GM10266 (cell line): Measurements from ENCODE around the gene SMC3.
A peak's percentile ranks its signal among the peaks of the same experiment; 100 is the strongest.
"Not testable (repeated sequence)": the region's sequence is repeated elsewhere in the genome, so short reads cannot be mapped to it uniquely, and the experiment has no call there.

Experiments
- DNase-seq: peaks from one replicate; pipeline ENCODE4 v3.0.0; 2012; ENCODE audit errors: extremely low spot score
- TF ChIP-seq, protein P1 (sequence below): IDR thresholded peaks from 2 replicates; pipeline ENCODE4 v1.5.1; 2012; ENCODE audit warnings: mild to moderate bottlenecking, low read depth; ENCODE audit not compliant: control insufficient read depth, insufficient read depth; ENCODE audit errors: missing control alignments

SMC3 gene

GRCh38 chr10:110610308-110610774, 42.8 kb downstream of the SMC3 start:
- peak; percentile 53 for DNase-seq
- TF ChIP-seq, protein P1, sequence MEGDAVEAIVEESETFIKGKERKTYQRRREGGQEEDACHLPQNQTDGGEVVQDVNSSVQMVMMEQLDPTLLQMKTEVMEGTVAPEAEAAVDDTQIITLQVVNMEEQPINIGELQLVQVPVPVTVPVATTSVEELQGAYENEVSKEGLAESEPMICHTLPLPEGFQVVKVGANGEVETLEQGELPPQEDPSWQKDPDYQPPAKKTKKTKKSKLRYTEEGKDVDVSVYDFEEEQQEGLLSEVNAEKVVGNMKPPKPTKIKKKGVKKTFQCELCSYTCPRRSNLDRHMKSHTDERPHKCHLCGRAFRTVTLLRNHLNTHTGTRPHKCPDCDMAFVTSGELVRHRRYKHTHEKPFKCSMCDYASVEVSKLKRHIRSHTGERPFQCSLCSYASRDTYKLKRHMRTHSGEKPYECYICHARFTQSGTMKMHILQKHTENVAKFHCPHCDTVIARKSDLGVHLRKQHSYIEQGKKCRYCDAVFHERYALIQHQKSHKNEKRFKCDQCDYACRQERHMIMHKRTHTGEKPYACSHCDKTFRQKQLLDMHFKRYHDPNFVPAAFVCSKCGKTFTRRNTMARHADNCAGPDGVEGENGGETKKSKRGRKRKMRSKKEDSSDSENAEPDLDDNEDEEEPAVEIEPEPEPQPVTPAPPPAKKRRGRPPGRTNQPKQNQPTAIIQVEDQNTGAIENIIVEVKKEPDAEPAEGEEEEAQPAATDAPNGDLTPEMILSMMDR: peak; percentile 70

DNA sequence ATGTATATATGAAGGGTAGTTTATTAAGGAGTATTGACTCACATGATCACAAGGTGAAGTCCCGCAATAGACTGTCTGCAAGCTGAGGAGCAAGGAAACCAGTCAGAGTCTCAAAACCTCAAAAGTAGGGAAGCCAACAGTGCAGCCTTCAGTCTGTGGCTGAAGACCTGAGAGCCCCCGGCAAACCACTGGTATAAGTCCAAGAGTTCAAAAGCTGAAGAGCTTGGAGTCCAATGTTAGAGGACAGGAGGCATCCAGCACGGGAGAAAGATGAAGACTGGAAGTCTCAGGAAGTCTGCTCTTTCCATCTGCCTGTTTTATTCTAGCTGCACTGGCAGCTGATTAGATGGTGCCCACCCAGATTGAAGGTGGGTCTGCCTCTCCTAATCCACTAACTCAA, 43.3 kb downstream of the SMC3 start:
- DNase-seq: not testable (repeated sequence)

GRCh38 chr10:110612087-110612486, 44.6 kb downstream of the SMC3 start:
- TF ChIP-seq, protein P1: no peak
- no peak for DNase-seq

DNA sequence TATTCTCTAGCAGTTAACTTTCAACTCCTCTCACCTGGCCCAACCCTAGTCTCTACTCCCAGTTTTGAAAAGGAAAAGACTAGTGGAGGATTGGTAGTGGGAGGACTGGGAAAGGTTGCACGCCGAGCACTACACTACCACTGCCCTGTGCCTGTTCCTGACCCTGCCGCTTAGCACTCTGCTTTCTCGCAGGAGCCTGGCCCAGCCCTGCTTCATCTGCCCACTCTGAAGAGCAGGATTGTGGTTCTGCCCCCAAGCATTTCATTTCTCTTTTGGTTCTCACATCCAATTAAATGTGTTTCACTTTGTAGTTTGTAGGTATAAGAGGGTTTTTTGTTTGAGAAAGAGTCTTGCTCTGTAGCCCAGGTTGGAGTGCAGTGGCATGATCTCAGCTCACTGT, 45.1 kb downstream of the SMC3 start:
- TF ChIP-seq, protein P1: no peak
- DNase-seq: no peak

DNA sequence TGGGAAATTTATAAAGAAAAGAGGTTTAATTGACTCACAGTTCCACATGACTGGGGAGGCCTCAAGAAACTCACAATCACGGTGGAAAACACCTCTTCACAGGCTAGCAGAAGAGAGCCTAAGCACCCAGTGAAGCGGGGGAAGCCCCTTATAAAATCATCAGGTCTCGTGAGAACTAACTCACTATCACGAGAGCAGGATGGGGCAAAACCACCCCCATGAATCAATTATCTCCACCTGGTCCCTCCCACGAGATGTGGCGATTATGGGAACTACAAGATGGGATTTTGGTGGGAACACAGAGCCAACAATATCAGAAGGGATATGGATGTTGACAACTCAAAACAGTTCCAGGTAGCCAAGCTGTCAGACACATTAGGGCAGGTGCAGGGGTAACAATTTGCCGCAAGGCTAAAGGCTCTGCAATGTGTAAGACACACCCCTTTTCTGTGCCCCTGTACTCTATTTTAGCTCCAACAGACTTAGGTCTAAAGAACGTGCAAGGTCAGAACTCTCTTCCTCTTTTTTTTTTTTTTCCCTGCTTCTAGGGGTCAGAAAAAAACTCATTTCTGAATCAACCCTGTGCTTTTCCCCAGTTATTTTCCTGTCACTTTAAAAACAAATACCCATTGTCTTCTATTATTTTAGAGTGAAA, 46.0 kb downstream of the SMC3 start:
- DNase-seq: peak; percentile 26
- TF ChIP-seq, protein P1: no peak

DNA sequence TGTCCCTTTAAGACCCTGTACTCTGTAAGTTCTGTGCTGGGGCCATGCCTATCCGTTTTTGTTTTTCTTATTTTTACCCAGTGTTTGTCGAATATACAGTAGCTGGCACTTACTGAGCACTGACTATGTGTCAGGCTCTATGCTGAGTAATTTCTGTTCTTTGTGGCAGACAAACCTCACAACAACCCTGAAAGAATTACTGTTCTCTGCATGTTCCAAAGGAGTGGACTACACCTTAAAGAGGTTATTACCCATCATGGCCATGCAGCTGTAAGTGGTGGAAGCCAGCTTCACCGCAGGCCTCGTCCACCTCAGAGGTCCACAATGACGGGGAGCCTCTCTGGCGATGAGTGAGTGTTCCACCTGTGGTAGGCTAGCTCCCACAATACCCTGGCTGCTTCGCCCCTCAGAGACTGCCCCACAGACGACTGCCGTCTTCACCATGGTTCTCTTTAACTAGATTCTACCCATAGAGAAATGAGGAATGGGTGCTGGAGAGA, 46.6 kb downstream of the SMC3 start:
- DNase-seq: no peak
- TF ChIP-seq, protein P1: no peak

DNA sequence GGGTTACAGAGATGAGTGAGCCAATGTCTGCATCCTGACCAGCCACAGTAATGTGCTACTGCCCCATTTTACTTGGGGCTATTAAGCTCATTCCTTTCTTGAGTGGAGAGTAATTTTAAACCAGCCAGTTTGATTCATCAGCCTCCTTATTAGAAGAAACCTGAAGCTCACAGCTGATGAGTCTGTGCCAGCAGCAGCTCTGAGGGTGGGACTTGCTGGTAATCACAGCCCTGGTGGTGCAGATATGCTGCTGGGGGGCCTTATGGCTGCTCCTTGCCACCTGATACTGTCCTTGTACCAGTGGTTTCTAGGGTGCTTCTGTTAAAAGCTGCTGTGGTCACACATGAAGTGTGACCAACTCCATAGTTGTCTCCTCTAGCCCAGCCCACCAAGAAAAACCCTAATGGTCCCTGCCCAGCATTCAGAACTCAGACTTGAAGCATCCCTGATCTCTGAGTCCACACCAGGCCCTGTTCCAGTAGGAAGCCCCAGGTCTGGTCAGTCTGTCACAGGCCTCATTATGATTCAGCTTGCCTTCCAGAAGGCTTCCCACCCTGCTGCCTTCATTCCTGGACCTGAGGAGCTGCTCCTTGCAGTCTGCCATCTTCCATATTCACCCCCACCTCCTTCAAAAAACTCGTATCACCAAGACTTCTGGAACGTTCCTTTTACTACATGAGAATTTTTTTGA, 47.7 kb downstream of the SMC3 start:
- DNase-seq: no peak
- TF ChIP-seq, protein P1: no peak
